GM18951 (cell line): Measurements from ENCODE around the gene ZNF511.

Experiments used
- POLR2A ChIP-seq: IDR thresholded peaks from 4 replicates; pipeline ENCODE4 v1.6.1; 2011; ENCODE audit warnings: mild to moderate bottlenecking; ENCODE audit not compliant: insufficient read length, insufficient read depth; ENCODE audit errors: extremely low read depth
- in situ Hi-C: fragments of 300-500 bp; cut with MboI; formaldehyde crosslinking; loops from one replicate; pipeline ENCODE4 v1.12.0; 2022; ENCODE audit warnings: low sequenced_read_pairs, mixed read lengths, inconsistent platforms; ENCODE audit not compliant: unreplicated experiment

Gene ZNF511

GRCh38 chr10:133277993-133278576 is 30.6 kb upstream of the ZNF511 start:
- in situ Hi-C loops: no loop called here
- no peak for TF ChIP-seq POLR2A

GRCh38 chr10:133278577-133279265 is 30.0 kb upstream of the ZNF511 start:
- in situ Hi-C loops: no loop called here
- no peak for TF ChIP-seq POLR2A

DNA sequence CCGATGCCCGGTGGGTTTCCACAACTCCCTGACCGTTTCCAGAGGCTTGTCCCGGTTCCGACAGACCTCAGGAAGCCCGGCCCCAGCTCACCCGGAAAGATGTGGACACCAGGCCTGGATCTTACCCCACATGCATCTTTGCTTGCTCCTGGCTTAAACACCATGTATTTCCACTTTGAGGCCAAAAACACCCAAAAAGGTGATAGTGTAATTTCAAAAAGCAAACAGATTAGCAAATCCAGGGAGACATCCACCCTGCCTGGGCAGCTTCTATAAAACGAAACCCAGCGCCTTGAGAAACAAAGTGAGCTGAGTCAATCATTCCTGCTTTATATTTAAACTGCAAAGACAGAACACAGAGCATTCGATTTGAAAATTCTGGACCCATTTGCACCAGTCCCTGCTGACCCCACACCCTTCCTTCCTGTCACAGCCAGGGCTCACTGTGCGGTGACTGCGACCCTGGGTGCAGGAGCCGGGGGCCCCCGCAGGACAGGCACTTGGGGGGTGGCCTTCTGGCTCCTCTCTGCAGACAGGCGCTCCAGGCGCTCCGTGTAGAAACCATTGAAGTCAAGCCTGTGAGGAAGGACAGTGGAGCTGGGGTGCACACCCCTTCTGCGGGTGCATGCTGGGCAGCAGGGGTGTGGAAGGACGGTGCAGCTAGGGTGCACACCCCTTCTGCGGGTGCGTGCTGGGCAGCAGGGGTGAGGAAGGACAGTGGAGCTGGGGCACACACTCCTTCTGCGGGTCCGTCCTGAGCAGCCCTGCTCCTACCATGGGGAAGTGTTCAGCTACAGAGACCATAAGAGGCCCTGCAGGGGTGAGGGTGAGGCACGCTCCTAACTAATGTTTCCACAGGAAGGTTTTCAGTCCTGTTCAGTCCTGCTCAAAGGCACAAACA is 29.1 kb upstream of the ZNF511 start:
- TF ChIP-seq POLR2A: no peak
- in situ Hi-C loops: no loop called here

DNA sequence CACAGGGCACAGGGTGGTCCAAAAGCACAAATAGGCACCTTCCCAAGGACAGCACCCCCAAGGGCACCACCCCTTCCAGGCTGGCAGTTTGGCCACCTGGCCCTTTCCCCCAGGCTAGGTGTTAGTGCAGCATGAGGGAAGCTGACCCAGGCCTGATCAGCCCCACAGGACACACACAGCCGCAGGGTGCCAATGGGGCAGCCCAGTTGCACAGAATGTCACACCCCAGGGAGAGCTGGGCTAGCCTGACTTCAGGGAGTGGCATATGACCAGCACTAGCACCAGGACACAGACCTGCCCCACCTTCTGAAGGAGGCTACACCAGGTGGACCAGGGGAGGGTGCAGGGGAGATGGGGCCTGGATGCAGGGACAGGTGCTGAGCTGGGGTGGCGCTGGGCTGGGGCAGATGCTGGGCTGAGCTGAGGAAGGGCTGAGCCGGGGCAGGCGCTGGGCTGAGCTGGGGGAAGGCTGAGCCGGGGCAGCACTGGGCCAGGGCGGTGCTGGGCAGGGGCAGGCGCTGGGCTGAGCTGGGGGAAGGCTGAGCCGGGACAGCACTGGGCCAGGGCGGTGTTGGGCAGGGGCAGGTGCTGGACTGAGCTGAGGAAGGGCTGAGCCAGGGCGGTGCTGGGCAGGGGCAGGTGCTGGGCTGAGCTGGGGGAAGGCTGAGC is 28.2 kb upstream of the ZNF511 start:
- in situ Hi-C loops: no loop called here
- no peak for TF ChIP-seq POLR2A

- TF ChIP-seq POLR2A: no peak
- in situ Hi-C loops: no loop called here
Observed at GRCh38 chr10:133281084-133281483, 27.6 kb upstream of the ZNF511 start.

DNA sequence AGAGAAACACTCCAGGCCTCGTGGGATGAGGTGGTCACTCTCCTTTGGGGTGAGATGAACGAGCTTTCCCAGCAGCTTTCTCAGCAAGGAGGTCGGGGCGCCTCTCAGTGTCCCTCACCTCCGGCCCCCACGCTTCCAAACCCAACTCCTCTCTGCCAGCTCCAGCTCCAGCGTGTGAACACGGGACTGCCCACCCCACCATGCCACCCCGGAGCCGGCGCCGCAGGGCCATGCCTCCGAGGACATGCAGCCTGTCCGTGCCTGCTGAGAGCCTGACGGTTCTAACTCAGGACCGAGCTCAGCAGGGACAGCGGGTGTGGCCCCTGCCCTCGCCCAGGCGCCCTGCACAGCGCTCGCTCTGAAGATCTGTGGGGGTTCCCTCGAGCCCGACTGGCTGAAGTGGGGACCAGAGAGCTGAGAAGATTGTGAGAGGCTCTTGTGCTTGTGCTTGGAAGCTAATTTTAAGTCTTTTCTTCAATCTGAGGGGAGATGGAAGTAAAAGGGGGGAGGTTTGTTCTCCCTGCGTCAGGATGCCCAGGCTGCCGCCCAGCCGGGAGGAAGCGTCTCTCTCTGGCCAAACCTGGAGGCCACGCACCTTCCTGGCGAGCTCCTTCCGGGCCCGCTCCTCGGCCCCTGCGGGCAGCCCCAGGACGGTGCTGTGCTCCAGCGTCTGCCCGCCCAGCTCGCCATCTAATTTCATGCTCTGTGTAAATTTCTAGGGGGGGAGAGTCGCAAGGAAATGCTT is 26.9 kb upstream of the ZNF511 start:
- no peak for TF ChIP-seq POLR2A
- in situ Hi-C loops: no loop called here

DNA sequence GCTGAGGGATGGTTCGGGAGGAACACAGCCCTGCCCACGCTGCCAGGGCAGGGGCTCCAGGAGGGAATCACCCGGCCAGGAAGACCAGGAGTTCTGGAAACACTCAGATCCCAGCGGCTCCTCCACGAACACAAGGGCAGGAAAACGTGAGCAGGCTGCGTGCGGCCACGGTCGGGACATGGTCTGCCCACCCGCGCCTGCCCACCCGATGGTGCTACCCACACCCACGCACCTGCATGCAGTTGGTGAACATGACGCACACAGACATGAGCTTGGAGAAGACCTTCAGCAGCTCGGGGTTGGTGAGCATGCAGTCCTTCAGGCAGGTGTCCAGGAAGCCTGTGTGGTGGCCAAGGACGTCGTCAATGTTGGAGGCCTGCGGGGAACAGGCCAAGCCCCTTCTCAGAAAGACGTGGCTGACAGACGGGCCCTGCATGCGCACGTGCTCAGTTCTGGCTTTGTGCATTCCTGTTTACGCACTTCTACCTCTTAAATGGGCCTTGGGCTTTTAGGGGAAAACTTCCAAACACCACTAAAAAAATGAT is 25.8 kb upstream of the ZNF511 start:
- in situ Hi-C loops: no loop called here
- TF ChIP-seq POLR2A: no peak

GRCh38 chr10:133283931-133284330 is 24.8 kb upstream of the ZNF511 start:
- in situ Hi-C loops: no loop called here
- TF ChIP-seq POLR2A: no peak

GRCh38 chr10:133285217-133285616 is 23.5 kb upstream of the ZNF511 start:
- in situ Hi-C loops: no loop called here
- no peak for TF ChIP-seq POLR2A

DNA sequence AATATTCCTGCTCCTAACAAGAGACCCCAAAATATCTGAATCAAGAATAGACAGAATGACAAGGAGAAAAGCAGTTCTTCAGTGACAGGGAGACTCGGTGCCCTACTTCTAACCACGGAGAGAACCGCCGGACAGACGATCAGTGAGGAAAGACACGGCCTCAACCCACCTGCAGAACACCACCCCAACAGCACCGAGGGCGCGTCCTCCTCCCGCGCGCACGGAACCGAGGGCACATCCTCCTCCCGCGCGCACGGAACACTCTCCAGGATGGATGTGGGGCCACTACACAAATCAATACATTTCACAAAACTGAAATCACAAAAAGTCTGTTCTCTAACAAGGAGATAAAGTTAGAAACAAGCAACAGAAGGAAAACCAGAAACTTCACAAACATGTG is 22.3 kb upstream of the ZNF511 start:
- in situ Hi-C loops: no loop called here
- TF ChIP-seq POLR2A: no peak

DNA sequence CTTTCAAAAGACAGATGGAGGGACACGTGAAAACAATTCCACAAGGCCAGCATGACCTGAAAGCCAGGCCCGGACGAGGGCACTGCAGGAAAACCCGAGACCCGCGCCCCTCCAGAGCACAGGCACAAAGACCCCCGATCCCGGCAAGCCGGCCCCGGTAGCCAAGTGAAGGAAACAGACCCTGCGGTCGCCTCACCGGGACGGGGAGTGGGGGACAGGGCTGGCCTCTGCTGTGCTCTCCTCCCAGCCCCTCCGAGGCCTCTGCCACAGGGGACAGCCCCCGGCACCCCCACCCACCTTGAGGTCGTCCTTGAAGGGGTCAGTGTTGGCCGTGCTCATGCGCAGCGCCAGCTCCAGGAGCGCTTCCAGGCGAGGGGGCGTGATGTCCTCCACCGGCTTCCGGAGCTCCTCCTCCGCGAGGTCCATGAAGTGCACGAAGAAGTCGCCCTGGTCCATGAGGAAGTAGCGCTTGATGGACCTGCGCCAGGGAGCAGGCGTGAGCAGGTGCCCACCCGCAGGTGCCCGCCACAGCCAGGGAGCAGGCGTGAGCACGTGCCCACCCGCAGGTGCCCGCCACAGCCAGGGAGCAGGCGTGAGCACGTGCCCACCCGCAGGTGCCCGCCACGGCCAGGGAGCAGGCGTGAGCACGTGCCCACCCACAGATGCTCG is 20.7 kb upstream of the ZNF511 start:
- in situ Hi-C loops: no loop called here
- no peak for TF ChIP-seq POLR2A

GRCh38 chr10:133289761-133290160 is 19.0 kb upstream of the ZNF511 start:
- in situ Hi-C loops: no loop called here

More at GRCh38 chr10:133289761-133290160, 19.0 kb upstream of the ZNF511 start:
- no peak for TF ChIP-seq POLR2A
